Chondrocyte (in vitro differentiated cells): Measurements from ENCODE around the gene FRMPD1. TPM values are rescaled to one million over a fixed set of nuclear protein-coding genes. Genes with fewer than 3 reads are reported as not detected.

Experiments used
- DNase-seq: peaks from one replicate; pipeline ENCODE4 v3.0.0; 2021; ENCODE audit warnings: mixed read lengths, low spot score
- H3K27ac Mint-ChIP-seq: one replicate; pipeline ENCODE4 v1.8.0; 2021; ENCODE audit warnings: mild to moderate bottlenecking, moderate library complexity, mixed read lengths; ENCODE audit not compliant: unreplicated experiment
- H3K27me3 Mint-ChIP-seq: 2 replicates; pipeline ENCODE4 v1.8.0; 2021; ENCODE audit warnings: low read depth, mixed read lengths
- H3K36me3 Mint-ChIP-seq: 2 replicates; pipeline ENCODE4 v1.8.0; 2021; ENCODE audit warnings: low read depth, mixed read lengths
- H3K4me1 Mint-ChIP-seq: 2 replicates; pipeline ENCODE4 v1.8.0; 2021; ENCODE audit warnings: low read depth, mild to moderate bottlenecking, mixed read lengths
- H3K4me3 Mint-ChIP-seq: one replicate; pipeline ENCODE4 v1.8.0; 2021; ENCODE audit warnings: mild to moderate bottlenecking, moderate library complexity, mixed read lengths; ENCODE audit not compliant: unreplicated experiment
- H3K9me3 Mint-ChIP-seq: 2 replicates; pipeline ENCODE4 v1.8.0; 2021; ENCODE audit warnings: low read depth, mixed read lengths
- total RNA-seq: library from RNA; stranded (reverse); gene quantifications from 3 replicates; pipeline ENCODE4 v1.2.1, GENCODE V29; 2021
- TF ChIP-seq, protein P1 (sequence below): fragments of 200-600 bp; sonication (generic); IDR thresholded peaks from 2 replicates; pipeline ENCODE4 v1.5.0; 2021; ENCODE audit warnings: antibody characterized with exemption, mild to moderate bottlenecking, moderate library complexity

FRMPD1 gene
- total RNA-seq, 1 donor from 2014 or later = not detected

DNA sequence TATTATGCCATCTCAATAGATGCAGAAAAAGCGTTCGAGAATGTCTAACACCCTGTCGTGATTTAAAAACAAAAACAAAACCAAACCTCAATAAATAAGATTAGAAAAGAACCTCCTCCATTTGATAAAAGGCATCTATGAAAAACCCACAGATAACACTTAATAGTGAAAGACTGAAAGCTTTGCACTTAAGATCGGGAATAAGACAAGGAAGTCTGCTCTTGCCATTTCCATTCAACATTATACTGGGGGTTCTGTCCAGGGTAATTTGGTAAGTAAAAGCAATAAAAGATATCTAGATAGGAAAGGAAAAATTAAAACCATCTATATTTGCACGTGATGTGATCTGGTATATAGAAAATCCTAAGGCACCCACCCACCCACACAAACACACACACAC is 141.4 kb downstream of the FRMPD1 start:
- no peak for DNase-seq
- TF ChIP-seq, protein P1, sequence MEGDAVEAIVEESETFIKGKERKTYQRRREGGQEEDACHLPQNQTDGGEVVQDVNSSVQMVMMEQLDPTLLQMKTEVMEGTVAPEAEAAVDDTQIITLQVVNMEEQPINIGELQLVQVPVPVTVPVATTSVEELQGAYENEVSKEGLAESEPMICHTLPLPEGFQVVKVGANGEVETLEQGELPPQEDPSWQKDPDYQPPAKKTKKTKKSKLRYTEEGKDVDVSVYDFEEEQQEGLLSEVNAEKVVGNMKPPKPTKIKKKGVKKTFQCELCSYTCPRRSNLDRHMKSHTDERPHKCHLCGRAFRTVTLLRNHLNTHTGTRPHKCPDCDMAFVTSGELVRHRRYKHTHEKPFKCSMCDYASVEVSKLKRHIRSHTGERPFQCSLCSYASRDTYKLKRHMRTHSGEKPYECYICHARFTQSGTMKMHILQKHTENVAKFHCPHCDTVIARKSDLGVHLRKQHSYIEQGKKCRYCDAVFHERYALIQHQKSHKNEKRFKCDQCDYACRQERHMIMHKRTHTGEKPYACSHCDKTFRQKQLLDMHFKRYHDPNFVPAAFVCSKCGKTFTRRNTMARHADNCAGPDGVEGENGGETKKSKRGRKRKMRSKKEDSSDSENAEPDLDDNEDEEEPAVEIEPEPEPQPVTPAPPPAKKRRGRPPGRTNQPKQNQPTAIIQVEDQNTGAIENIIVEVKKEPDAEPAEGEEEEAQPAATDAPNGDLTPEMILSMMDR = no peak
- H3K9me3 Mint-ChIP-seq = no peaks in the 10 kb centered on the region
- H3K4me3 Mint-ChIP-seq = no peak overlapping the region
- no peaks in the 10 kb centered on the region for H3K4me1 Mint-ChIP-seq
- H3K36me3 Mint-ChIP-seq = peaks cover 4% of the 10 kb centered on the region
- H3K27ac Mint-ChIP-seq = no peak overlapping the region
- H3K27me3 Mint-ChIP-seq = no peaks in the 10 kb centered on the region

DNA sequence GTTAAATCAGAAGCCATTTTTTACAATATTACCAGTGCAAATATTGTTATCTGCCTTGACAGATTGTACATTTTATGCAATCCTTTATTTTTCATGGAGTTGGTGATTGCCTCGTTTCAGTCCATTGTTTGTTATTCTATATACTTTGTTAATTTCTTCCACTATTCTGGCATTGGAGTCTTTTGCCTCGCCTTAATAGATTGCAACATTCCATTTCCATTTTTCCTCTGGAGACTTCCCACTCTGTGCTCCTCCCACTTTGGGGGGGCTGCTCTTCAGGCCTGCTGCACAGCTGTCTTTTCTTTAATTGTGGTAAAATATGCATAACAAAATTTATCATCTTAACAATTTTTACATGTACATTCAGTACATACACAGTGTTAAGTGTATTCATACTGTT is 145.5 kb downstream of the FRMPD1 start:
- Mint-ChIP-seq H3K36me3 (peaks cover 3% of the 10 kb centered on the region), H3K27me3 (no peaks in the 10 kb centered on the region), H3K4me3 (no peak overlapping the region), H3K27ac (no peak overlapping the region), H3K4me1 (peaks cover 5% of the 10 kb centered on the region), H3K9me3 (no peaks in the 10 kb centered on the region)
- no peak for DNase-seq
- TF ChIP-seq, protein P1 = no peak

Other genes starting within 250 kb of the FRMPD1 start
- 84.3 to 101 TPM (median 86.3 TPM) in 3 replicates for gene GRHPR, start 228.3 kb upstream of the FRMPD1 start, total RNA-seq
- gene ZBTB5, start 185.5 kb upstream of the FRMPD1 start, total RNA-seq = 14.1 to 15.3 TPM (median 14.5 TPM) in 3 replicates
- gene POLR1E, start 165.0 kb upstream of the FRMPD1 start, total RNA-seq = 12.7 to 13.9 TPM (median 13.7 TPM) in 3 replicates
- gene FBXO10, start 74.6 kb upstream of the FRMPD1 start, total RNA-seq = 13.2 to 15.9 TPM (median 15.2 TPM) in 3 replicates
- gene TOMM5, start 58.4 kb upstream of the FRMPD1 start, total RNA-seq = 77.5 to 117 TPM (median 83.0 TPM) in 3 replicates
- gene TRMT10B, start 102.9 kb downstream of the FRMPD1 start, total RNA-seq = 4.8 to 5.7 TPM (median 5.2 TPM) in 3 replicates
- gene EXOSC3, start 134.1 kb downstream of the FRMPD1 start, total RNA-seq = 22.8 to 30.2 TPM (median 23.8 TPM) in 3 replicates
- gene DCAF10, start 149.8 kb downstream of the FRMPD1 start, total RNA-seq = 29.5 to 32.2 TPM (median 31.4 TPM) in 3 replicates